ENCODE results near the gene UBE2O.

GRCh38 chr17:76368545-76368944 is 84.4 kb downstream of the UBE2O start:
- TF ChIP-seq CTCF (conservative IDR thresholded peaks at IDR 0.05) (no peak), ZFX (IDR thresholded peaks at IDR 0.05) (no peak)

Measured in C4-2B (cell line).